ENCODE measurements around the gene RPL31.

Gene RPL31

GRCh38 chr2:100982431-100982861 is 19.6 kb upstream of the RPL31 start:
- no peaks in the 10 kb centered on the region for H3K9me2 ChIP-seq (replicated peaks; ENCODE audit: control insufficient read depth, low read length)
- H3K79me2 ChIP-seq (ENCODE audit: control insufficient read depth, low read length), result no peaks in the 10 kb centered on the region
- H3K27me3 ChIP-seq (ENCODE audit: control insufficient read depth, low read length), result peaks cover 13% of the 10 kb centered on the region; the same call in 1 of the 2 replicates
- TF ChIP-seq EZH2phosphoT487 (IDR thresholded peaks at IDR 0.05; ENCODE audit: borderline replicate concordance, low read length) (no peak), CTCF (IDR thresholded peaks at IDR 0.05; ENCODE audit: low read depth, low read length, poor library complexity, severe bottlenecking) (no peak)
- H3K27ac ChIP-seq (ENCODE audit: low read depth, low read length), result no peak overlapping the region
- peaks cover 2% of the 10 kb centered on the region; the same call in 1 of the 2 replicates for H4K20me1 ChIP-seq (ENCODE audit: control insufficient read depth, insufficient read depth, low read depth, low read length)
- no peak overlapping the region for H3K4me3 ChIP-seq (ENCODE audit: low read length)
- H3K9me3 ChIP-seq (ENCODE audit: control insufficient read depth, insufficient read depth, low read length), result no peaks in the 10 kb centered on the region
- 0 out of 2 replicates have a peak, but pooled peaks cover 2% of the 10 kb centered on the region for H3F3A ChIP-seq (ENCODE audit: control insufficient read depth, insufficient read depth)
- H3K4me2 ChIP-seq (ENCODE audit: low read length), result no peak overlapping the region
- H3K4me1 ChIP-seq (ENCODE audit: control insufficient read depth, low read length), result no peaks in the 10 kb centered on the region
- no peaks in the 10 kb centered on the region for H3K36me3 ChIP-seq (ENCODE audit: control insufficient read depth, low read length)

- no peak overlapping the region for H3K4me3 ChIP-seq (ENCODE audit: low read length)
- H3K9me3 ChIP-seq (ENCODE audit: control insufficient read depth, insufficient read depth, low read length), result no peaks in the 10 kb centered on the region
- TF ChIP-seq EZH2phosphoT487 (IDR thresholded peaks at IDR 0.05; ENCODE audit: borderline replicate concordance, low read length) (no peak), CTCF (IDR thresholded peaks at IDR 0.05; ENCODE audit: low read depth, low read length, poor library complexity, severe bottlenecking) (no peak)
- H3F3A ChIP-seq (ENCODE audit: control insufficient read depth, insufficient read depth), result 0 out of 2 replicates have a peak, but pooled peaks cover 1% of the 10 kb centered on the region
- no peaks in the 10 kb centered on the region for H3K4me1 ChIP-seq (ENCODE audit: control insufficient read depth, low read length)
- H3K9me2 ChIP-seq (replicated peaks; ENCODE audit: control insufficient read depth, low read length), result no peaks in the 10 kb centered on the region
- H3K27ac ChIP-seq (ENCODE audit: low read depth, low read length), result no peak overlapping the region
- no peaks in the 10 kb centered on the region for H3K36me3 ChIP-seq (ENCODE audit: control insufficient read depth, low read length)
- peaks cover 2% of the 10 kb centered on the region; the same call in 1 of the 2 replicates for H4K20me1 ChIP-seq (ENCODE audit: control insufficient read depth, insufficient read depth, low read depth, low read length)
- no peaks in the 10 kb centered on the region for H3K79me2 ChIP-seq (ENCODE audit: control insufficient read depth, low read length)
- H3K27me3 ChIP-seq (ENCODE audit: control insufficient read depth, low read length), result peaks cover 8% of the 10 kb centered on the region; the same call in 1 of the 2 replicates
- H3K4me2 ChIP-seq (ENCODE audit: low read length), result no peak overlapping the region
These were observed 18.9 kb upstream of the RPL31 start for GRCh38 chr2:100983201-100983600.

- Histone ChIP-seq H3K9me2 (replicated peaks; ENCODE audit: control insufficient read depth, low read length) (no peaks in the 10 kb centered on the region), H3K79me2 (ENCODE audit: control insufficient read depth, low read length) (no peaks in the 10 kb centered on the region), H3K27me3 (ENCODE audit: control insufficient read depth, low read length) (peaks cover 3% of the 10 kb centered on the region; the same call in 1 of the 2 replicates), H3K4me3 (ENCODE audit: low read length) (no peak overlapping the region), H3K4me1 (ENCODE audit: control insufficient read depth, low read length) (no peaks in the 10 kb centered on the region), H3F3A (ENCODE audit: control insufficient read depth, insufficient read depth) (no peaks in the 10 kb centered on the region), H3K9me3 (ENCODE audit: control insufficient read depth, insufficient read depth, low read length) (no peaks in the 10 kb centered on the region), H3K4me2 (ENCODE audit: low read length) (no peak overlapping the region), H4K20me1 (ENCODE audit: control insufficient read depth, insufficient read depth, low read depth, low read length) (peaks cover 2% of the 10 kb centered on the region; the same call in 1 of the 2 replicates), H3K36me3 (ENCODE audit: control insufficient read depth, low read length) (no peaks in the 10 kb centered on the region), H3K27ac (ENCODE audit: low read depth, low read length) (no peak overlapping the region)
- TF ChIP-seq EZH2phosphoT487 (IDR thresholded peaks at IDR 0.05; ENCODE audit: borderline replicate concordance, low read length) (no peak), CTCF (IDR thresholded peaks at IDR 0.05; ENCODE audit: low read depth, low read length, poor library complexity, severe bottlenecking) (no peak)
These were observed 18.3 kb upstream of the RPL31 start for GRCh38 chr2:100983684-100984310.

Data from DOHH2 (cell line).